Neural cell (in vitro differentiated cells): ENCODE measurements around the gene TMEM220. TPM values are rescaled to one million over a fixed set of nuclear protein-coding genes. Genes with fewer than 3 reads are reported as not detected.
"Not testable (repeated sequence)": the region's sequence is repeated elsewhere in the genome, so short reads cannot be mapped to it uniquely, and the experiment has no call there.

Experiments used
- H2AFZ ChIP-seq: fragments of 200-600, 300-800 bp; sonication (generic), shearing (Covaris generic); 2 replicates; pipeline ENCODE4 v1.6.0; 2014; ENCODE audit warnings: low read depth, mild to moderate bottlenecking, antibody characterized with exemption, low read length, moderate library complexity
- H3F3A ChIP-seq: fragments of 200-600 bp; shearing (Covaris generic); 2 replicates; pipeline ENCODE4 v1.6.1; 2016; ENCODE audit warnings: mild to moderate bottlenecking, moderate library complexity, mixed read lengths, antibody characterized with exemption, low read length; ENCODE audit not compliant: insufficient read depth, poor library complexity, severe bottlenecking
- H3K27ac ChIP-seq: fragments of 200-600, 300-800 bp; sonication (generic), shearing (Covaris generic); 2 replicates; pipeline ENCODE4 v1.5.1; 2014; ENCODE audit warnings: mild to moderate bottlenecking, low read length, moderate library complexity
- H3K27me3 ChIP-seq: fragments of 300-800, 200-600 bp; sonication (generic), shearing (Covaris generic); 2 replicates; pipeline ENCODE4 v1.6.0; 2014; ENCODE audit warnings: mild to moderate bottlenecking, low read depth, low read length, moderate library complexity; ENCODE audit not compliant: insufficient read depth
- H3K36me3 ChIP-seq: fragments of 300-800, 200-600 bp; sonication (generic), shearing (Covaris generic); 2 replicates; pipeline ENCODE4 v1.5.1; 2014; ENCODE audit warnings: mild to moderate bottlenecking, antibody characterized with exemption, low read length, moderate library complexity; ENCODE audit not compliant: insufficient read depth
- H3K4me2 ChIP-seq: fragments of 300-800, 200-600 bp; sonication (generic), shearing (Covaris generic); 2 replicates; pipeline ENCODE4 v1.6.0; 2014; ENCODE audit warnings: mild to moderate bottlenecking, low read length
- H3K4me3 ChIP-seq: fragments of 300-800, 200-600 bp; sonication (generic), shearing (Covaris generic); 2 replicates; pipeline ENCODE4 v1.5.1; 2014; ENCODE audit warnings: mild to moderate bottlenecking, low read length, moderate library complexity
- H3K79me2 ChIP-seq: fragments of 200-600 bp; shearing (Covaris generic); replicated peaks from 2 replicates; pipeline ENCODE4 v1.6.0; 2014; ENCODE audit warnings: mild to moderate bottlenecking, low read length, moderate library complexity; ENCODE audit not compliant: insufficient read depth
- H3K9ac ChIP-seq: fragments of 300-800, 200-600 bp; sonication (generic), shearing (Covaris generic); 2 replicates; pipeline ENCODE4 v1.6.1; 2016; ENCODE audit warnings: mild to moderate bottlenecking, low read length, mixed read lengths
- H3K9me2 ChIP-seq: fragments of 200-600 bp; shearing (Covaris generic); 2 replicates; pipeline ENCODE4 v1.6.1; 2016; ENCODE audit warnings: mild to moderate bottlenecking, low read length, mixed read lengths; ENCODE audit not compliant: insufficient read depth
- H3K9me3 ChIP-seq: fragments of 200-600, 300-800 bp; sonication (generic), shearing (Covaris generic); 2 replicates; pipeline ENCODE4 v1.6.1; 2016; ENCODE audit warnings: mild to moderate bottlenecking, mixed run types, low read length, moderate library complexity, mixed read lengths
- H4K20me1 ChIP-seq: fragments of 200-600 bp; shearing (Covaris generic); 2 replicates; pipeline ENCODE4 v1.6.1; 2016; ENCODE audit warnings: mild to moderate bottlenecking, mixed run types; ENCODE audit not compliant: insufficient read depth
- CTCF ChIP-seq: fragments of 450-650 bp; IDR thresholded peaks from 2 replicates; pipeline ENCODE4 v1.5.1; 2014; ENCODE audit warnings: antibody characterized with exemption, mild to moderate bottlenecking, moderate library complexity; ENCODE audit not compliant: poor library complexity, severe bottlenecking
- EP300 ChIP-seq: fragments of 450-650 bp; conservative IDR thresholded peaks from 2 replicates; pipeline ENCODE4 v1.6.1; 2014; ENCODE audit warnings: antibody characterized with exemption, mild to moderate bottlenecking, moderate library complexity; ENCODE audit not compliant: poor library complexity, severe bottlenecking
- EZH2 ChIP-seq: fragments of 200-600, 300-800 bp; shearing (Covaris generic), sonication (generic); IDR thresholded peaks from 2 replicates; pipeline ENCODE4 v1.6.1; 2014; ENCODE audit warnings: antibody characterized with exemption, low read length, borderline replicate concordance, mild to moderate bottlenecking; ENCODE audit not compliant: insufficient read depth, poor library complexity, severe bottlenecking
- MXI1 ChIP-seq: fragments of 450-650 bp; conservative IDR thresholded peaks from 2 replicates; pipeline ENCODE4 v1.6.1; 2014; ENCODE audit warnings: antibody characterized with exemption, mild to moderate bottlenecking; ENCODE audit not compliant: poor library complexity, severe bottlenecking
- POLR2AphosphoS5 ChIP-seq: IDR thresholded peaks from 2 replicates; pipeline ENCODE4 v1.6.1; 2012
- RAD21 ChIP-seq: fragments of 450-650 bp; conservative IDR thresholded peaks from 2 replicates; pipeline ENCODE4 v1.6.1; 2014; ENCODE audit warnings: antibody characterized with exemption, mild to moderate bottlenecking, moderate library complexity
- REST ChIP-seq: IDR thresholded peaks from 2 replicates; pipeline ENCODE4 v1.6.1; 2012; ENCODE audit warnings: borderline replicate concordance
- SMC3 ChIP-seq: fragments of 450-650 bp; conservative IDR thresholded peaks from 2 replicates; pipeline ENCODE4 v1.6.1; 2014; ENCODE audit warnings: antibody characterized with exemption, mild to moderate bottlenecking, moderate library complexity; ENCODE audit not compliant: poor library complexity
- TAF1 ChIP-seq: IDR thresholded peaks from 2 replicates; pipeline ENCODE4 v1.6.1; 2012; ENCODE audit warnings: low read depth
- polyA plus RNA-seq: library from polyadenylated mRNA; depleted of rRNA; stranded (reverse); fragments of >200 nt; gene quantifications from 2 replicates; pipeline ENCODE4 v1.2.3, GENCODE V29; 2014

The TMEM220 gene
- polyA plus RNA-seq, 1 donor from 2014 or later = not detected

DNA sequence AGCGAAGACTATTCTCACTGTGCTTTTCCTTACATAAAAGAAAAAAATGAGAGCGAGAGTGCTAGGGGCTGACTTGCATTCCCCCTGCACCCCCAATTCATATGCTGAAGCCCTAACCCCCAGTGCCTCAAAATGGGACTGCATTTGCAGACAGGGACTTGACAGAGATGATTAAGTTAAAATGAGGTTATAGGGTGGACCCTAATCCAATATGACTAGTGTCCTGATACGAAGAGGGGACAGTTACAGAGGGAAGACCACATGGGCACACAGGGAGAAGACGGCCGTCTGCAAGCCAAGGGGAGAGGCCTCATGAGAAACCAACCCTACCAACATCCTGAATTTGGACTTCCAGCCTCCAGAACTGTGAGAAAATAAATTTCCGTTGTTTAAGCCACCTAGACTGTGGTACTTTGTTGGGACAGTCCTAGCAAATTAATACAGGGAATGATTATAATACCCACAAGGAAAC, 1.6 kb upstream of the TMEM220 start:
- no peak overlapping the region for H3K27ac ChIP-seq
- no peaks in the 10 kb centered on the region for H3K9me2 ChIP-seq
- H3F3A ChIP-seq = no peaks in the 10 kb centered on the region
- H3K36me3 ChIP-seq = no peaks in the 10 kb centered on the region
- TF ChIP-seq REST = no peak
- no peak for TF ChIP-seq POLR2AphosphoS5
- TF ChIP-seq CTCF = no peak
- no peak for TF ChIP-seq SMC3
- TF ChIP-seq EZH2 = no peak
- TF ChIP-seq MXI1 = no peak
- TF ChIP-seq RAD21 = no peak
- TF ChIP-seq TAF1 = no peak
- TF ChIP-seq EP300 = no peak
- H3K9me3 ChIP-seq = no peaks in the 10 kb centered on the region
- no peak overlapping the region for H2AFZ ChIP-seq
- H3K27me3 ChIP-seq = peaks cover 10% of the 10 kb centered on the region
- no peak overlapping the region for H3K4me2 ChIP-seq
- H4K20me1 ChIP-seq = no peaks in the 10 kb centered on the region
- no peak overlapping the region for H3K4me3 ChIP-seq
- H3K9ac ChIP-seq = no peak overlapping the region
- H3K79me2 ChIP-seq = no peaks in the 10 kb centered on the region

GRCh38 chr17:10730247-10730646, 424 bp upstream of the TMEM220 start:
- not testable (repeated sequence) for H3K36me3 ChIP-seq, H3K79me2 ChIP-seq, H3K4me2 ChIP-seq, H3F3A ChIP-seq, H3K9me3 ChIP-seq, H2AFZ ChIP-seq, H3K9me2 ChIP-seq, H3K27ac ChIP-seq, H4K20me1 ChIP-seq, H3K9ac ChIP-seq
- Histone ChIP-seq H3K27me3 (peaks cover 10% of the 10 kb centered on the region), H3K4me3 (peak overlapping the region; percentile 64)

DNA sequence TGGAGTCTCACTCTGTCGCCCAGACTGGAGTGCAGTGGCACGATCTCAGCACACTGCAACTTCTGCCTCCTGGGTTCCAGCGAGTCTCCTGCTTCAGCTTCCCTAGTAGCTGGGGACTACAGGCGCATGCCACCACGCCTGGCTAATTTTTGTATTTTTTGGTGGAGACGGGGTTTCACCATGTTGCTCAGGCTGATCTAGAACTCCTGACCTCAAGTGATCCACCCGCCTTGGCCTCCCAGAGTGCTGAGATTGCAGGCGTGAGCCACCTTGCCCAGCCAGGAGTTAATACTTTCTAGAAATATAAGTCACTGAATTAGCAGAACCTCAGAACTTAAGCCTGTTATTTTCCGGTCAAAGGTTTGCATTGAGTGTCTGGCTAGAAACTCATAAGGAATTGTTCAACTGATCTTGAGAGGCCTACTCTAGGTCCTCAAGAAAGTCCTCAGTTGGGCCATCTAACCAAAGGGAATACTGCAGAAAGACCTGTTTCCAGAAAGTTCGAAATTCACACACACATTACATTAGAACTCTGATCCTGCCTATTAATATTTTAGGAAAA, 1.4 kb downstream of the TMEM220 start:
- Histone ChIP-seq H3K27ac (no peak overlapping the region), H3K4me3 (no peak overlapping the region), H3F3A (no peaks in the 10 kb centered on the region), H3K9ac (no peak overlapping the region), H3K27me3 (peaks cover 10% of the 10 kb centered on the region), H3K36me3 (no peaks in the 10 kb centered on the region), H4K20me1 (no peaks in the 10 kb centered on the region), H3K79me2 (no peaks in the 10 kb centered on the region), H3K9me3 (no peaks in the 10 kb centered on the region), H2AFZ (no peak overlapping the region), H3K4me2 (no peak overlapping the region), H3K9me2 (no peaks in the 10 kb centered on the region)
- TF ChIP-seq TAF1 = no peak
- TF ChIP-seq CTCF = no peak
- TF ChIP-seq SMC3 = no peak
- TF ChIP-seq EP300 = no peak
- TF ChIP-seq POLR2AphosphoS5 = no peak
- TF ChIP-seq RAD21 = no peak
- TF ChIP-seq EZH2 = no peak
- TF ChIP-seq MXI1 = no peak
- TF ChIP-seq REST = no peak
